ENCODE results near the gene TRAPPC10.

TRAPPC10 gene

GRCh38 chr21:44057055-44057454 lies 44.9 kb downstream of the TRAPPC10 start:
- no peak overlapping the region for H3K27ac ChIP-seq
- H3K9ac ChIP-seq, result no peak overlapping the region
- no peak overlapping the region for H3K4me3 ChIP-seq (ENCODE audit: low read depth, low read length)
- H3K4me1 ChIP-seq, result no peaks in the 10 kb centered on the region
- H3K27me3 ChIP-seq (ENCODE audit: control insufficient read depth, insufficient read depth, low read length), result no peaks in the 10 kb centered on the region
- H3K79me2 ChIP-seq, result no peaks in the 10 kb centered on the region
- H3K36me3 ChIP-seq (ENCODE audit: control insufficient read depth, insufficient read depth, low read length), result no peaks in the 10 kb centered on the region
- no peaks in the 10 kb centered on the region for H3K9me3 ChIP-seq (ENCODE audit: control insufficient read depth, low read length)
- TF ChIP-seq CTCF (IDR thresholded peaks at IDR 0.05), result no peak
- no peak overlapping the region for H2AFZ ChIP-seq
- no peak overlapping the region for H3K4me2 ChIP-seq (ENCODE audit: low read length)

- Histone ChIP-seq H3K4me3 (ENCODE audit: low read depth, low read length) (no peak overlapping the region), H3K9ac (no peak overlapping the region), H3K27me3 (ENCODE audit: control insufficient read depth, insufficient read depth, low read length) (no peaks in the 10 kb centered on the region), H3K27ac (no peak overlapping the region), H3K79me2 (no peaks in the 10 kb centered on the region), H3K36me3 (ENCODE audit: control insufficient read depth, insufficient read depth, low read length) (no peaks in the 10 kb centered on the region), H3K4me1 (no peaks in the 10 kb centered on the region), H3K4me2 (ENCODE audit: low read length) (no peak overlapping the region), H3K9me3 (ENCODE audit: control insufficient read depth, low read length) (no peaks in the 10 kb centered on the region), H2AFZ (no peak overlapping the region)
- TF ChIP-seq CTCF (IDR thresholded peaks at IDR 0.05), result no peak
These were observed 46.0 kb downstream of the TRAPPC10 start for GRCh38 chr21:44057960-44058651.

- H3K79me2 ChIP-seq, result no peaks in the 10 kb centered on the region
- H3K27ac ChIP-seq, result no peak overlapping the region
- H3K4me2 ChIP-seq (ENCODE audit: low read length), result no peak overlapping the region
- TF ChIP-seq CTCF (IDR thresholded peaks at IDR 0.05), result no peak
- no peak overlapping the region for H2AFZ ChIP-seq
- H3K4me3 ChIP-seq (ENCODE audit: low read depth, low read length), result no peak overlapping the region
- no peaks in the 10 kb centered on the region for H3K36me3 ChIP-seq (ENCODE audit: control insufficient read depth, insufficient read depth, low read length)
- no peaks in the 10 kb centered on the region for H3K4me1 ChIP-seq
- no peak overlapping the region for H3K9ac ChIP-seq
- no peaks in the 10 kb centered on the region for H3K27me3 ChIP-seq (ENCODE audit: control insufficient read depth, insufficient read depth, low read length)
- no peaks in the 10 kb centered on the region for H3K9me3 ChIP-seq (ENCODE audit: control insufficient read depth, low read length)
These were observed 46.5 kb downstream of the TRAPPC10 start for GRCh38 chr21:44058652-44058964.

GRCh38 chr21:44058981-44059380 lies 46.9 kb downstream of the TRAPPC10 start:
- Histone ChIP-seq H3K27ac (no peak overlapping the region), H3K27me3 (ENCODE audit: control insufficient read depth, insufficient read depth, low read length) (no peaks in the 10 kb centered on the region), H3K4me3 (ENCODE audit: low read depth, low read length) (no peak overlapping the region), H2AFZ (no peak overlapping the region), H3K9me3 (ENCODE audit: control insufficient read depth, low read length) (no peaks in the 10 kb centered on the region), H3K9ac (no peak overlapping the region), H3K4me2 (ENCODE audit: low read length) (no peak overlapping the region), H3K79me2 (no peaks in the 10 kb centered on the region), H3K36me3 (ENCODE audit: control insufficient read depth, insufficient read depth, low read length) (no peaks in the 10 kb centered on the region), H3K4me1 (no peaks in the 10 kb centered on the region)
- TF ChIP-seq CTCF (IDR thresholded peaks at IDR 0.05), result no peak

- Histone ChIP-seq H3K79me2 (no peaks in the 10 kb centered on the region), H3K4me1 (no peaks in the 10 kb centered on the region), H3K36me3 (ENCODE audit: control insufficient read depth, insufficient read depth, low read length) (no peaks in the 10 kb centered on the region), H3K27me3 (ENCODE audit: control insufficient read depth, insufficient read depth, low read length) (no peaks in the 10 kb centered on the region), H3K27ac (no peak overlapping the region), H3K9ac (no peak overlapping the region), H2AFZ (no peak overlapping the region), H3K9me3 (ENCODE audit: control insufficient read depth, low read length) (no peaks in the 10 kb centered on the region), H3K4me2 (ENCODE audit: low read length) (no peak overlapping the region), H3K4me3 (ENCODE audit: low read depth, low read length) (no peak overlapping the region)
- no peak for TF ChIP-seq CTCF (IDR thresholded peaks at IDR 0.05)
These were observed 47.6 kb downstream of the TRAPPC10 start for GRCh38 chr21:44059710-44060109.
